22Rv1 (cell line): ENCODE measurements around the gene BAX.
"Not testable (repeated sequence)": the region's sequence is repeated elsewhere in the genome, so short reads cannot be mapped to it uniquely, and the experiment has no call there.

Experiments used
- ZFX ChIP-seq: fragments of 450-650 bp; IDR thresholded peaks from 2 replicates; pipeline ENCODE4 v1.6.1; 2017; ENCODE audit warnings: antibody characterized with exemption, borderline replicate concordance
- TF ChIP-seq, protein P1 (sequence below): fragments of 450-650 bp; IDR thresholded peaks from 2 replicates; pipeline ENCODE4 v1.5.1; 2017; ENCODE audit warnings: mild to moderate bottlenecking

DNA sequence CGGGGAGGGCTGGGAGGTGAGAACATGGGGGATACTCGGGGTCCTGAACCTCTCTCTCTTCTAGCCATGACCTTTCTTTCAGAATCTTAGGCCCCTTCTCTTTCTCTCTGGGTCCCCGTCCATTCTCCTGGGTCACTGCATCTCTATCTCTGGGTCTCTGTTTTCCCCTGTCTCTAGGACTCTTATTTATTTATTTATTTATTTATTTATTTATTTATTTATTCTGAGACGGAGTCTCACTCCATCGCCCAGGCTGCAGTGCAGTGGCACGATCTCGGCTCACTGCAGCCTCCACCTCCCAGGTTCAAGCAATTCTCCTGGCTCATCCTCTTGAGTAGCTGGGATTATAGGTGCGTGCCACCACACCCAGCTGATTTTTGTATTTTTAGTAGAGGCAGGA, 35.4 kb upstream of the BAX start:
- TF ChIP-seq, protein P1, sequence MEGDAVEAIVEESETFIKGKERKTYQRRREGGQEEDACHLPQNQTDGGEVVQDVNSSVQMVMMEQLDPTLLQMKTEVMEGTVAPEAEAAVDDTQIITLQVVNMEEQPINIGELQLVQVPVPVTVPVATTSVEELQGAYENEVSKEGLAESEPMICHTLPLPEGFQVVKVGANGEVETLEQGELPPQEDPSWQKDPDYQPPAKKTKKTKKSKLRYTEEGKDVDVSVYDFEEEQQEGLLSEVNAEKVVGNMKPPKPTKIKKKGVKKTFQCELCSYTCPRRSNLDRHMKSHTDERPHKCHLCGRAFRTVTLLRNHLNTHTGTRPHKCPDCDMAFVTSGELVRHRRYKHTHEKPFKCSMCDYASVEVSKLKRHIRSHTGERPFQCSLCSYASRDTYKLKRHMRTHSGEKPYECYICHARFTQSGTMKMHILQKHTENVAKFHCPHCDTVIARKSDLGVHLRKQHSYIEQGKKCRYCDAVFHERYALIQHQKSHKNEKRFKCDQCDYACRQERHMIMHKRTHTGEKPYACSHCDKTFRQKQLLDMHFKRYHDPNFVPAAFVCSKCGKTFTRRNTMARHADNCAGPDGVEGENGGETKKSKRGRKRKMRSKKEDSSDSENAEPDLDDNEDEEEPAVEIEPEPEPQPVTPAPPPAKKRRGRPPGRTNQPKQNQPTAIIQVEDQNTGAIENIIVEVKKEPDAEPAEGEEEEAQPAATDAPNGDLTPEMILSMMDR = not testable (repeated sequence)
- TF ChIP-seq ZFX = not testable (repeated sequence)
